Lower leg skin (tissue), 4 donors: ENCODE data around the gene HS3ST6. TPM values are rescaled to one million over a fixed set of nuclear protein-coding genes. Genes with fewer than 3 reads are reported as not detected.

Experiments
- DNase-seq, 2 donors: peaks; one replicate each; pipeline ENCODE4 v3.0.0-alpha.2; 2019; ENCODE audit warnings: low spot score in 2 of 2
- H3K4me3 ChIP-seq: fragments of 200-600 bp; sonication (generic); 2 replicates; pipeline ENCODE4 v1.5.1; 2017; ENCODE audit warnings: mild to moderate bottlenecking, low read depth; ENCODE audit not compliant: poor library complexity, severe bottlenecking
- CTCF ChIP-seq, 3 donors: fragments of 450-650 bp; IDR thresholded peaks; one replicate each; pipeline ENCODE4 v1.5.1; 2016; ENCODE audit warnings: antibody characterized with exemption in 3 of 3, mild to moderate bottlenecking in 3 of 3, moderate library complexity in 2 of 3
- POLR2A ChIP-seq, 2 donors: fragments of 450-650 bp; IDR thresholded peaks; one replicate each; pipeline ENCODE4 v1.6.1; 2016 to 2017; ENCODE audit warnings: antibody characterized with exemption in 2 of 2, mild to moderate bottlenecking in 1 of 2, moderate library complexity in 1 of 2
- WGBS, 2 donors: methylation state at CpG; one replicate each; pipeline ENCODE4 v1.1.5; 2018; 5-methylcytosine and 5-hydroxymethylcytosine counted together
- intact Hi-C: fragments of 100-400 bp; cut with DNase I; formaldehyde crosslinking; loops from one replicate; pipeline ENCODE4 v1.15.0; 2023; ENCODE audit warnings: low total_unique reads
- total RNA-seq, 4 donors: library from RNA; depleted of rRNA; stranded (reverse); fragments of >200 nt; gene quantifications; one replicate each; pipeline ENCODE4 v1.1.0, GENCODE V29; 2016

The HS3ST6 gene
- 100 to 1,000 TPM; 103 to 153 (median 120) TPM for total RNA-seq

- TF ChIP-seq POLR2A (IDR thresholded peaks at IDR 0.05) (no peak), CTCF (IDR thresholded peaks at IDR 0.05) (no peak)
- H3K4me3 ChIP-seq: peak within 1 kb of the TSS; percentile 22
- no peak for DNase-seq
- intact Hi-C loops: no loop called here
- WGBS, 2 donors: 9 to 11% methylated on average over 16 to 20 of the region's 71 CpGs
Measured at GRCh38 chr16:1918351-1919326, at the start of gene HS3ST6. TSS of gene HS3ST6 (minus strand) at chr16:1918415. CDS start at chr16:1918323, 92 bp downstream.

GRCh38 chr16:1966460-1966859, 48.2 kb upstream of the HS3ST6 start, which contains the start of gene RNF151:
TSS of gene RNF151 (plus strand) at chr16:1966856. CDS start at chr16:1966882, 26 bp downstream.
- DNase-seq: no peak
- TF ChIP-seq CTCF (IDR thresholded peaks at IDR 0.05) (no peak), POLR2A (IDR thresholded peaks at IDR 0.05) (no peak)
- intact Hi-C loops: no loop called here
- no peak within 1 kb of the TSS for H3K4me3 ChIP-seq
- WGBS, 2 donors: 93 to 97% methylated on average over 6 of the region's 6 CpGs

GRCh38 chr16:1965396-1966001, 47.3 kb upstream of the HS3ST6 start:
- intact Hi-C loops: no loop called here
- WGBS, 2 donors: 20 to 24% methylated on average over 23 to 24 of the region's 24 CpGs
- DNase-seq: no peak
- TF ChIP-seq POLR2A (IDR thresholded peaks at IDR 0.05): no peak
- no peak for TF ChIP-seq CTCF (IDR thresholded peaks at IDR 0.05)
- peak overlapping the region; percentile 78 for H3K4me3 ChIP-seq

- H3K4me3 ChIP-seq: peak within 1 kb of the TSS; percentile 90
- 1 to 2% methylated on average over 40 to 61 of the region's 97 CpGs for WGBS, 2 donors
- intact Hi-C loops: no loop called here
Measured at GRCh38 chr16:1964506-1965395, 46.5 kb upstream of the HS3ST6 start, which contains the start of gene RPS2. TSS of gene RPS2 (minus strand) at chr16:1964826. CDS start at chr16:1964625, 201 bp downstream.

More at GRCh38 chr16:1964506-1965395, 46.5 kb upstream of the HS3ST6 start, which contains the start of gene RPS2:
- DNase-seq: peak; percentile 99 to 100
- TF ChIP-seq CTCF (IDR thresholded peaks at IDR 0.05) (no peak), POLR2A (IDR thresholded peaks at IDR 0.05) (peak in 1 of 2 donors; percentile 98)
